Endothelial cell (in vitro differentiated cells): ENCODE measurements around the gene GUCY1A2. TPM values are rescaled to one million over a fixed set of nuclear protein-coding genes. Genes with fewer than 3 reads are reported as not detected.
A peak's percentile ranks its signal among the peaks of the same experiment; 100 is the strongest.

ENCODE experiments used
- DNase-seq: peaks from one replicate; pipeline ENCODE4 v3.0.0; 2021; ENCODE audit warnings: low spot score
- H3K27ac Mint-ChIP-seq: one replicate; pipeline ENCODE4 v1.8.0; 2021; ENCODE audit warnings: mixed read lengths, inconsistent platforms; ENCODE audit not compliant: unreplicated experiment
- H3K27me3 Mint-ChIP-seq: one replicate; pipeline ENCODE4 v1.8.0; 2021; ENCODE audit warnings: mild to moderate bottlenecking, moderate library complexity, mixed read lengths, inconsistent platforms; ENCODE audit not compliant: unreplicated experiment
- H3K36me3 Mint-ChIP-seq: one replicate; pipeline ENCODE4 v1.8.0; 2021; ENCODE audit warnings: mild to moderate bottlenecking, low read depth, mixed read lengths, inconsistent platforms; ENCODE audit not compliant: unreplicated experiment
- H3K4me1 Mint-ChIP-seq: one replicate; pipeline ENCODE4 v1.8.0; 2021; ENCODE audit warnings: mild to moderate bottlenecking, mixed read lengths, inconsistent platforms; ENCODE audit not compliant: unreplicated experiment
- H3K4me3 Mint-ChIP-seq: one replicate; pipeline ENCODE4 v1.8.0; 2021; ENCODE audit warnings: mild to moderate bottlenecking, mixed read lengths, inconsistent platforms; ENCODE audit not compliant: unreplicated experiment
- H3K9me3 Mint-ChIP-seq: one replicate; pipeline ENCODE4 v1.8.0; 2021; ENCODE audit warnings: mixed read lengths, inconsistent platforms; ENCODE audit not compliant: unreplicated experiment
- CTCF ChIP-seq: fragments of 200-600 bp; sonication (generic); IDR thresholded peaks from one replicate; pipeline ENCODE4 v1.5.0; 2021; ENCODE audit warnings: antibody characterized with exemption; ENCODE audit not compliant: unreplicated experiment
- total RNA-seq: library from RNA; stranded (reverse); fragmentation: NEBNext Ultra II Directional; extraction: Animal tissue kit (Norgen Biotek cat#: 25700); gene quantifications from one replicate; pipeline ENCODE4 v1.2.1, GENCODE V29; 2021; ENCODE audit not compliant: unreplicated experiment

Gene GUCY1A2
- total RNA-seq, 1 donor from 2014 or later = 0.10 TPM

GRCh38 chr11:107025673-107026072 lies 7.4 kb upstream of the GUCY1A2 start:
- H3K9me3 Mint-ChIP-seq = no peaks in the 10 kb centered on the region
- no peaks in the 10 kb centered on the region for H3K27me3 Mint-ChIP-seq
- no peak for DNase-seq
- no peak overlapping the region for H3K27ac Mint-ChIP-seq
- no peak overlapping the region for H3K4me3 Mint-ChIP-seq
- no peaks in the 10 kb centered on the region for H3K4me1 Mint-ChIP-seq
- TF ChIP-seq CTCF = no peak
- no peaks in the 10 kb centered on the region for H3K36me3 Mint-ChIP-seq

- H3K36me3 Mint-ChIP-seq = peaks cover 3% of the 10 kb centered on the region
- no peak for TF ChIP-seq CTCF
- peaks cover 4% of the 10 kb centered on the region for H3K4me1 Mint-ChIP-seq
- DNase-seq = no peak
- no peaks in the 10 kb centered on the region for H3K9me3 Mint-ChIP-seq
- H3K27ac Mint-ChIP-seq = no peak overlapping the region
- H3K4me3 Mint-ChIP-seq = no peak overlapping the region
- peaks cover 3% of the 10 kb centered on the region for H3K27me3 Mint-ChIP-seq
Measured at GRCh38 chr11:107020594-107020993, 2.3 kb upstream of the GUCY1A2 start.

GRCh38 chr11:107018902-107019493 lies 722 bp upstream of the GUCY1A2 start:
- no peak for TF ChIP-seq CTCF
- no peak overlapping the region for H3K27ac Mint-ChIP-seq
- DNase-seq = peak; percentile 74
- no peaks in the 10 kb centered on the region for H3K9me3 Mint-ChIP-seq
- H3K36me3 Mint-ChIP-seq = peaks cover 3% of the 10 kb centered on the region
- H3K27me3 Mint-ChIP-seq = peaks cover 3% of the 10 kb centered on the region
- peaks cover 4% of the 10 kb centered on the region for H3K4me1 Mint-ChIP-seq
- peak overlapping the region; percentile 86 for H3K4me3 Mint-ChIP-seq

GRCh38 chr11:107017433-107018218 lies 650 bp downstream of the GUCY1A2 start:
- peak overlapping the region; percentile 87 for H3K4me3 Mint-ChIP-seq
- H3K27me3 Mint-ChIP-seq = peaks cover 3% of the 10 kb centered on the region
- H3K36me3 Mint-ChIP-seq = peaks cover 3% of the 10 kb centered on the region
- peak; percentile 62 for TF ChIP-seq CTCF
- H3K9me3 Mint-ChIP-seq = no peaks in the 10 kb centered on the region
- peaks cover 4% of the 10 kb centered on the region for H3K4me1 Mint-ChIP-seq
- no peak overlapping the region for H3K27ac Mint-ChIP-seq
- DNase-seq = peak; percentile 66

GRCh38 chr11:107017104-107017432 lies 1.2 kb downstream of the GUCY1A2 start:
- Mint-ChIP-seq H3K4me3 (peak overlapping the region; percentile 87), H3K36me3 (peaks cover 3% of the 10 kb centered on the region), H3K9me3 (no peaks in the 10 kb centered on the region), H3K27ac (peak overlapping the region; percentile 76), H3K4me1 (peaks cover 4% of the 10 kb centered on the region), H3K27me3 (peaks cover 3% of the 10 kb centered on the region)
- no peak for TF ChIP-seq CTCF
- no peak for DNase-seq
